K562 (cell line): ENCODE results near the gene ASIC3. TPM values are rescaled to one million over a fixed set of nuclear protein-coding genes. Genes with fewer than 3 reads are reported as not detected.

ENCODE experiments used
- ATF2 ChIP-seq: sonication (generic); formaldehyde crosslinking; IDR thresholded peaks from 2 replicates; pipeline ENCODE4 v1.8.1; 2022; ENCODE audit warnings: missing genetic modification reagents
- BCOR ChIP-seq: fragments of 450-650 bp; IDR thresholded peaks from 2 replicates; pipeline ENCODE4 v1.6.1; 2016
- CCNT2 ChIP-seq: IDR thresholded peaks from 2 replicates; pipeline ENCODE4 v1.6.1; 2011; ENCODE audit warnings: borderline replicate concordance, low read depth, mild to moderate bottlenecking, moderate library complexity, mixed read lengths, low read length; ENCODE audit not compliant: insufficient read length; ENCODE audit errors: extremely low read depth
- CHD4 ChIP-seq: fragments of 200-600 bp; sonication (generic); IDR thresholded peaks from 3 replicates; pipeline ENCODE4 v1.6.1; 2012; ENCODE audit warnings: low read depth, mild to moderate bottlenecking, mixed read lengths, low read length, inconsistent platforms; ENCODE audit not compliant: insufficient read depth, insufficient replicate concordance, poor library complexity, severe bottlenecking
- CLOCK ChIP-seq: fragments of 250-450 bp; sonication (Bioruptor Pico); IDR thresholded peaks from 2 replicates; pipeline ENCODE4 v1.4.0; 2020; ENCODE audit warnings: mild to moderate bottlenecking, moderate library complexity, borderline replicate concordance
- CREBBP ChIP-seq: IDR thresholded peaks from one replicate; pipeline ENCODE4 v1.6.1; 2012; ENCODE audit warnings: low read depth, mild to moderate bottlenecking, control low read depth, inconsistent platforms, low read length
- CTCF ChIP-seq, 3 experiments: IDR thresholded peaks in 2 of 3; conservative IDR thresholded peaks in 1 of 3; 2 replicates each; pipeline ENCODE4 v1.5.1; 2011 to 2012; ENCODE audit warnings: low read length in 3 of 3, mild to moderate bottlenecking in 3 of 3, control low read depth in 2 of 3, improper control_type of control experiment in 1 of 3, inconsistent platforms in 1 of 3, low read depth in 1 of 3, mixed read lengths in 1 of 3, moderate library complexity in 1 of 3; ENCODE audit not compliant: insufficient read depth in 2 of 3
- FUS ChIP-seq: fragments of 200-400 bp; formaldehyde crosslinking; optimal IDR thresholded peaks from 2 replicates; pipeline ENCODE3; 2017; ENCODE audit warnings: low read depth, low read length
- NFRKB ChIP-seq: fragments of 450-650 bp; IDR thresholded peaks from 2 replicates; pipeline ENCODE4 v1.6.1; 2016; ENCODE audit warnings: low read depth
- OTX1 ChIP-seq: fragments of 450-650 bp; formaldehyde crosslinking; IDR thresholded peaks from 2 replicates; pipeline ENCODE4 v1.4.0; 2022; ENCODE audit warnings: mild to moderate bottlenecking
- RCOR1 ChIP-seq, 2 experiments: IDR thresholded peaks; 2 replicates each; pipeline ENCODE4 v1.6.1; 2012; ENCODE audit warnings: low read depth in 2 of 2, low read length in 2 of 2, borderline replicate concordance in 1 of 2, improper control_type of control experiment in 1 of 2
- SMAD1 ChIP-seq: fragments of 150-350 bp; IDR thresholded peaks from 2 replicates; pipeline ENCODE4 v1.6.1; 2014; ENCODE audit warnings: low read length, low read depth; ENCODE audit not compliant: partially characterized antibody
- SMAD3 ChIP-seq: fragments of 450-650 bp; formaldehyde crosslinking; conservative IDR thresholded peaks from 2 replicates; pipeline ENCODE4 v1.4.0; 2020; ENCODE audit warnings: mild to moderate bottlenecking
- TRIM24 ChIP-seq, 2 experiments: fragments of 450-650 bp; IDR thresholded peaks; 2 replicates each; pipeline ENCODE4 v1.6.1; 2016
- U2AF1 ChIP-seq: fragments of 200-400 bp; formaldehyde crosslinking; optimal IDR thresholded peaks from 2 replicates; pipeline ENCODE3; 2017; ENCODE audit warnings: mild to moderate bottlenecking, low read depth, low read length, moderate library complexity
- XRCC4 ChIP-seq: IDR thresholded peaks from one replicate; pipeline ENCODE4 v1.6.1; 2011; ENCODE audit not compliant: insufficient read depth, insufficient read length; ENCODE audit errors: extremely low read depth
- XRCC5 ChIP-seq: fragments of 200-400 bp; formaldehyde crosslinking; IDR thresholded peaks from 2 replicates; pipeline ENCODE4 v1.6.1; 2017; ENCODE audit warnings: low read depth, mild to moderate bottlenecking, low read length
- ZNF384 ChIP-seq: IDR thresholded peaks from 2 replicates; pipeline ENCODE4 v1.6.1; 2012; ENCODE audit warnings: low read depth, low read length, improper control_type of control experiment
- ZSCAN29 ChIP-seq: fragments of 450-650 bp; IDR thresholded peaks from 2 replicates; pipeline ENCODE4 v1.6.1; 2017
- polyA plus RNA-seq, 8 experiments: library from polyadenylated mRNA; depleted of rRNA in 4 of 8; stranded (reverse) in 5 of 8; unstranded in 3 of 8; fragments of >200 nt; fragmentation: Nextera tagmentation in 2 of 8; fragmentation: Illumina TruSeq in 1 of 8; extraction: Ambion mirVana in 2 of 8; extraction: Trizol in 1 of 8; gene quantifications; 2 replicates each; pipeline versions ENCODE4 v1.2.1 to v1.2.3, GENCODE V29; 2011 to 2014; ENCODE audit warnings: inconsistent platforms in 1 of 8, missing spikeins in 1 of 8
- total RNA-seq, 7 experiments: library from RNA; depleted of rRNA in 6 of 7; stranded (reverse); fragments of >200 nt in 6 of 7; fragmentation: Illumina TruSeq in 2 of 7; extraction: Trizol in 2 of 7; gene quantifications; 2 replicates each; pipeline versions ENCODE4 v1.2.1 to v1.2.3, GENCODE V29; 2011 to 2021; ENCODE audit warnings: low replicate concordance in 1 of 7
- TF ChIP-seq, protein P1 (sequence below): fragments of 250-450 bp; sonication (Bioruptor Pico); IDR thresholded peaks from 2 replicates; pipeline ENCODE4 v1.8.0; 2022; ENCODE audit warnings: inconsistent platforms

The ASIC3 gene
- total and polyA plus RNA-seq, 9 of the 15 experiments (the other 6 are each of a cell fraction or from before 2014, with no cell fraction given), result 0.11 to 5.0 (median 0.87) TPM

GRCh38 chr7:151008511-151009323 lies 39.6 kb upstream of the ASIC3 start (continued):
- TF ChIP-seq ATF2 (no peak), OTX1 (CRISPR knock-in tag) (peak; percentile 45; the same call in 1 of the 2 replicates), CREBBP (no peak), ZSCAN29 (0 out of 2 replicates have a peak, but pooled peaks have one; percentile 22), U2AF1 (no peak), SMAD1 (no peak), CLOCK (CRISPR knock-in tag) (0 out of 2 replicates have a peak, but pooled peaks have one; percentile 65), BCOR (peak; percentile 100), XRCC4 (no peak), ZNF384 (no peak), SMAD3 (no peak), NFRKB (peak; percentile 89), CHD4 (peak; percentile 99), XRCC5 (peak; percentile 99), RCOR1 (IDR thresholded peaks at IDR 0.05; ENCODE audit: borderline replicate concordance in 1 of 2, low read depth in 2 of 2, low read length in 2 of 2) (peak; percentile 87 to 94), CCNT2 (peak; percentile 93), TRIM24 (IDR thresholded peaks at IDR 0.05) (peak in 1 of 2 experiments; percentile 7; a peak in 1 of 4 replicates), CTCF (IDR thresholded peaks at IDR 0.05 in 2 of 3, conservative IDR thresholded peaks at IDR 0.05 in 1 of 3; ENCODE audit: insufficient read depth in 2 of 3, low read depth in 1 of 3, low read length in 3 of 3) (peak; percentile 98 to 100 (median 99)), FUS (no peak)
- TF ChIP-seq, protein P1, sequence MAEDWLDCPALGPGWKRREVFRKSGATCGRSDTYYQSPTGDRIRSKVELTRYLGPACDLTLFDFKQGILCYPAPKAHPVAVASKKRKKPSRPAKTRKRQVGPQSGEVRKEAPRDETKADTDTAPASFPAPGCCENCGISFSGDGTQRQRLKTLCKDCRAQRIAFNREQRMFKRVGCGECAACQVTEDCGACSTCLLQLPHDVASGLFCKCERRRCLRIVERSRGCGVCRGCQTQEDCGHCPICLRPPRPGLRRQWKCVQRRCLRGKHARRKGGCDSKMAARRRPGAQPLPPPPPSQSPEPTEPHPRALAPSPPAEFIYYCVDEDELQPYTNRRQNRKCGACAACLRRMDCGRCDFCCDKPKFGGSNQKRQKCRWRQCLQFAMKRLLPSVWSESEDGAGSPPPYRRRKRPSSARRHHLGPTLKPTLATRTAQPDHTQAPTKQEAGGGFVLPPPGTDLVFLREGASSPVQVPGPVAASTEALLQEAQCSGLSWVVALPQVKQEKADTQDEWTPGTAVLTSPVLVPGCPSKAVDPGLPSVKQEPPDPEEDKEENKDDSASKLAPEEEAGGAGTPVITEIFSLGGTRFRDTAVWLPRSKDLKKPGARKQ, result no peak
